ENCODE measurements around the gene OVCH1. TPM values are rescaled to one million over a fixed set of nuclear protein-coding genes. Genes with fewer than 3 reads are reported as not detected.

Gene OVCH1
- total RNA-seq, 1 donor from 2014 or later = 2.6 TPM

- H3K9me3 ChIP-seq = no peaks in the 10 kb centered on the region
- no peaks in the 10 kb centered on the region for H3K27me3 ChIP-seq
- DNase-seq (ENCODE audit: low spot score in 2 of 2) = peak; percentile 83 to 97
- H3K4me1 ChIP-seq = peaks cover 0 to 9% of the 10 kb centered on the region in 2 donors
- intact Hi-C loops (cut with DNase I) = loop anchor here (1.0 to 10.0 kb wide), 6 partner anchors 324 to 1946 kb away; partner anchors contain the start of genes IPO8, SINHCAF and TMTC1
- H3K4me3 ChIP-seq = peak within 1 kb of the TSS; percentile 76 to 88
- H3K27ac ChIP-seq = peak within 1 kb of the TSS; percentile 75 to 86
- TF ChIP-seq CTCF (IDR thresholded peaks at IDR 0.05) = no peak
- no peaks in the 10 kb centered on the region for H3K36me3 ChIP-seq
These were observed 116.7 kb downstream of the OVCH1 start, which contains the start of gene ERGIC2 for GRCh38 chr12:29380536-29381523. ERGIC2 (minus strand) TSS chr12:29381172; CDS start chr12:29371633, 9,539 bp downstream.

Other genes starting within 250 kb of the OVCH1 start
- gene ERGIC2, start 116.5 kb downstream of the OVCH1 start, total RNA-seq = 12.5 TPM

Measured in ascending aorta (tissue), 2 donors.